GM12864 (cell line): Measurements from ENCODE around the gene UGT2B7.

ENCODE experiments used
- DNase-seq: peaks from one replicate; pipeline ENCODE4 v3.0.0-alpha.2; 2011; ENCODE audit warnings: low read depth
- H3K4me3 ChIP-seq: 2 replicates; pipeline ENCODE4 v1.5.1; 2011; ENCODE audit warnings: mild to moderate bottlenecking, low read depth, low read length, control low read depth
- TF ChIP-seq, protein P1 (sequence below): IDR thresholded peaks from 2 replicates; pipeline ENCODE4 v1.5.1; 2011; ENCODE audit warnings: low read depth, mild to moderate bottlenecking, moderate library complexity, low read length, control low read depth, inconsistent platforms; ENCODE audit errors: missing control alignments

Gene UGT2B7

DNA sequence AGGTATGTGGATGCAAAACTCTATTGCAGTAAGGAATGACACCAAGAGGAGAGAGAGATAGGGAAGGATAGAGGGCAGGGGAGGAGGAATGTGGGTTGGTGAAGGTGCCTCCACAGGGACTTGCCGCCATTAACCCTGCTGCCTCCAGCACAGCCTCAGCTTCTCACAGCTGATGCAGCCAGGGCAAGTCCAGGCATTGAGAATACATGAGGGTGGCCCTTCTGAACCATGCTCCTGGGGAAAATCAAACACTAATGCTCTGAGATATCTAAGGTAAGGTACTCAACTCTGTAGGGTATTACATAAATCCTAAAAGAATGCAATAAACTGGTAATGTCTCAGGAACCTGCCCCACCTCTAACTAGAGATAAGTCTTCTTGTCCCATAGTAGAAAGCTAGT, 28.7 kb downstream of the UGT2B7 start:
- no peak overlapping the region for H3K4me3 ChIP-seq
- no peak for DNase-seq
- TF ChIP-seq, protein P1, sequence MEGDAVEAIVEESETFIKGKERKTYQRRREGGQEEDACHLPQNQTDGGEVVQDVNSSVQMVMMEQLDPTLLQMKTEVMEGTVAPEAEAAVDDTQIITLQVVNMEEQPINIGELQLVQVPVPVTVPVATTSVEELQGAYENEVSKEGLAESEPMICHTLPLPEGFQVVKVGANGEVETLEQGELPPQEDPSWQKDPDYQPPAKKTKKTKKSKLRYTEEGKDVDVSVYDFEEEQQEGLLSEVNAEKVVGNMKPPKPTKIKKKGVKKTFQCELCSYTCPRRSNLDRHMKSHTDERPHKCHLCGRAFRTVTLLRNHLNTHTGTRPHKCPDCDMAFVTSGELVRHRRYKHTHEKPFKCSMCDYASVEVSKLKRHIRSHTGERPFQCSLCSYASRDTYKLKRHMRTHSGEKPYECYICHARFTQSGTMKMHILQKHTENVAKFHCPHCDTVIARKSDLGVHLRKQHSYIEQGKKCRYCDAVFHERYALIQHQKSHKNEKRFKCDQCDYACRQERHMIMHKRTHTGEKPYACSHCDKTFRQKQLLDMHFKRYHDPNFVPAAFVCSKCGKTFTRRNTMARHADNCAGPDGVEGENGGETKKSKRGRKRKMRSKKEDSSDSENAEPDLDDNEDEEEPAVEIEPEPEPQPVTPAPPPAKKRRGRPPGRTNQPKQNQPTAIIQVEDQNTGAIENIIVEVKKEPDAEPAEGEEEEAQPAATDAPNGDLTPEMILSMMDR: no peak

DNA sequence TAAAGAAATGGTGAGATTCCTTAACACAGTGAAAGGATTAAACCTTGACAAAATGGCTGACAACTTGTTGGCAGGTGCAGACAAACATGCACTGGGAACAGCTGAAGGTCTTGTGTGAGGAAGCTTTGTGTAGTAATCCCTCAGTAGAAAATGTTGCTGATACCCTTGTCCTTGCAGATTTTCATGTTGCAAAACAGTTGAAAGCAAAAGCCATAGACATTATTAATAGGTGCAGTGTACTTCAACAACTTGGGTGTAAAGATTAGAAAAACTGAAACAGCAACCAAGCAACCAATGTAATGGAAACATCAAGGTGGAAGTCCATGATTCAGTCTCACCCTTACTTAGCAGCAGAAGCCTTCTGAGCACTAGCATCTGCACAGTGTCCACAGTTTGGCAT, 29.8 kb downstream of the UGT2B7 start:
- H3K4me3 ChIP-seq: no peak overlapping the region
- TF ChIP-seq, protein P1: no peak
- no peak for DNase-seq

DNA sequence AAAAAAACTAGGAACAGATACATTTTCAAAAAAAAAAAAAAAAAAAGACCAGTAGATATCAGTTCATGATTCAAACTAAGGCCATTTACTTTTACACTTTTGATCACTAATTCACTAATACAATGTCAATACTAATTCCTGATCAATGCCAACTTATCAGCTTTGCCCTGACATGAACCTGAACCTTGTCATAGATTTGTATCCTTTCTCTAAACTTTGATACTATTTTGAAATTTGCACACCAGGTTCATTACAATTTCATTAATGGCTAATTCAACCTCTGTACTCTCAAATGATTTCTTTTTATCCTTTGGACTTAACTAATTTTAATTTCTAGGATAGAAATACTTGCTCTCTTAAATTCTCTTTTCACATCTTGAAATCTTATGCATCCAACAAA, 37.7 kb downstream of the UGT2B7 start:
- DNase-seq: no peak
- TF ChIP-seq, protein P1: no peak
- no peak overlapping the region for H3K4me3 ChIP-seq

DNA sequence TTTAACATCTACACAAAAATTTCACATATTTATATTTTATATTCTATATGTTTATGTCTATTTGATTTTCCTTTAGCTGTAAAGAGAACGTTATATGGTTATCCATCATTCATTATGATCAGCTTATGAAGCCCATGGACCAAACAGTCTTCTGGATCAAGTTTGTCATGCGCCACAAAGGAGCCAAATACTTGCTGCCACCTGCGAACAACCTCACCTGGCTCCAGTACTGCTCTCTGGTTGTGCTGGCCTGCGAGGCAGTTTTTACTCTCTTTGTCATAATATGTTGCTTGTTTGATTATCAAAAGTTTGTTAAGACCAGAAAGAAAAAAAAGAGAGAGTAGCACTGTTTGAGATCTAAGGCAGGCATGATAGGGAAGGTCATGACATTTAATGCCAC, 38.2 kb downstream of the UGT2B7 start:
- H3K4me3 ChIP-seq: no peak overlapping the region
- TF ChIP-seq, protein P1: no peak
- DNase-seq: no peak

DNA sequence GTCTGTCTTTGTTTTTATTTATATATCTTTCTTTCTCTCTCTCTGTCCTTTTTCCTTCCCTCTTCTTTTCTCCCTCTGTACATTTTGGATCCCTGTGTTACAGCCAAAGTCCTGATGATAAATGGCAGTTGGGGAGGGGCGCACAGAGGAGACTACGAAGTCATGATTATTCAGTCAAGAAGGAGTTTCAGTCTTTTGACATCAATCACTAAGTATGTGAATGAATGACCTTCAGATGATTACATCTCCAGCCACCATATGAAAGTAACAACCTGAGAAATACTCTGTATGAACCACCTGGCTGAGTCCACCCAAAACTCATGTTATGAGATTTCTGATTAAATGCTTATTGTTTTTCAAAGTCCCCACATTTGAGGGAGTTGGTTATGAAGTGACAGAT, 45.0 kb downstream of the UGT2B7 start:
- TF ChIP-seq, protein P1: no peak
- H3K4me3 ChIP-seq: no peak overlapping the region
- no peak for DNase-seq

DNA sequence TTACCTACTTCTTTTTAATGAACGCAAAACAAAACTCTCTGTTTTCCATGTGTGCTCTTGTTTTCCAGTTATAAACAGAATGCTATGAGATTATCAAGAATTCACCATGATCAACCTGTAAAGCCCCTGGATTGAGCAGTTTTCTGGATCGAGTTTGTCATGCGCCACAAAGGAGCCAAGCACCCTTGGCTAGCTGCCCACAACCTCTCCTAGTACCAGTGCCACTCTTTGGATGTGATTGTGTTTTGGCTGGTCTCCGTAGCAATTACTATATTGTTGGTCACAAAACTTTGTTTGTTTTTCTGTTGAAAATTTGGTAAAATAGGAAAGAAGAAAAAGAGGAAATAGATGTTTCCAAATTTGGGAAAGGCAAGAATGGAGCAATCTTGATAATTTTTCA, 51.1 kb downstream of the UGT2B7 start:
- no peak for DNase-seq
- TF ChIP-seq, protein P1: no peak

DNA sequence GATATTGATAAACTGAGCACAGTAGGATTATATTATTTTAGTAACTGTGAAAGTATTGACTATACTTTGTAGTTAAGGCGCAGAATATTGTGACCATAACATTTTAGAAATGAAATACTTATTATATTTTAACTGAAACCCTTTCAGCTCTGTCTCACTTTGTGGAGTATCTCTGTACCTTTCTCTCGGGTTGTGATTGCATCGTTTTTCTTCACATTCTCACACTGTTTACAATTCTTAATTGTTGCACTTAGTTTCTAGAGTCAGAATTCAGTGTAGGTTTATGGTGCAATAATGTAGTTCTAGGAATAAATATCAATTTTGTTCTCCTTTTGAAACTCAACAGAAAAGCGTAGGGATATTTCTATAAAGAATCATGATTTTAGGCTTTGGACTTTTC, 57.7 kb downstream of the UGT2B7 start:
- TF ChIP-seq, protein P1: no peak
- DNase-seq: no peak
- H3K4me3 ChIP-seq: no peak overlapping the region

More for the DNA sequence above, 51.1 kb downstream of the UGT2B7 start:
- no peak overlapping the region for H3K4me3 ChIP-seq
